Activated B cell treated with CpG ODN at 0.5 μM for 24 hours (primary cell): ENCODE measurements around the gene ADNP. TPM values are rescaled to one million over a fixed set of nuclear protein-coding genes. Genes with fewer than 3 reads are reported as not detected.

ENCODE experiments used
- ATAC-seq: fragments of 200-7000 bp; cut with Tn5 transposase; one replicate; pipeline ENCODE4 v1.10.0; 2021; ENCODE audit warnings: low read depth, mild to moderate bottlenecking, moderate library complexity
- CTCF ChIA-PET: fragments of 350-600 bp; sonication (Branson Sonifier 250); formaldehyde crosslinking; loops from one replicate; lab custom pipeline; 2021; ENCODE audit warnings: antibody characterized with exemption; lab: Charles Lee
- POLR2A ChIA-PET: fragments of 350-600 bp; sonication (Branson Sonifier 250); formaldehyde crosslinking; loops from one replicate; lab custom pipeline; 2021; ENCODE audit warnings: antibody characterized with exemption; lab: Charles Lee
- DNase-seq: peaks from one replicate; pipeline ENCODE4 v3.0.0; 2022
- H3K27ac Mint-ChIP-seq: one replicate; pipeline ENCODE4 v1.8.0; 2020; ENCODE audit warnings: mixed read lengths
- H3K27me3 Mint-ChIP-seq: one replicate; pipeline ENCODE4 v1.8.0; 2021; ENCODE audit warnings: mixed read lengths
- H3K36me3 Mint-ChIP-seq: one replicate; pipeline ENCODE4 v1.8.0; 2021; ENCODE audit warnings: low read depth, mixed read lengths
- H3K4me1 Mint-ChIP-seq: one replicate; pipeline ENCODE4 v1.8.0; 2021; ENCODE audit warnings: mixed read lengths
- H3K4me3 Mint-ChIP-seq: one replicate; pipeline ENCODE4 v1.8.0; 2020; ENCODE audit warnings: mild to moderate bottlenecking, mixed read lengths
- H3K9me3 Mint-ChIP-seq: one replicate; pipeline ENCODE4 v1.8.0; 2020; ENCODE audit warnings: mixed read lengths
- intact Hi-C: fragments of 100-400 bp; cut with micrococcal nuclease; formaldehyde crosslinking; loops from one replicate; pipeline ENCODE4 v1.15.1; 2024
- total RNA-seq: library from RNA; stranded (reverse); gene quantifications from 2 replicates; pipeline ENCODE4 v1.2.3, GENCODE V29; 2022
- TF ChIP-seq, protein P1 (sequence below): fragments of 200-600 bp; IDR thresholded peaks from one replicate; pipeline ENCODE4 v1.8.0; 2022; ENCODE audit warnings: antibody characterized with exemption, mild to moderate bottlenecking

ADNP gene
- total RNA-seq, 1 donor from 2014 or later, result 99.3 TPM

DNA sequence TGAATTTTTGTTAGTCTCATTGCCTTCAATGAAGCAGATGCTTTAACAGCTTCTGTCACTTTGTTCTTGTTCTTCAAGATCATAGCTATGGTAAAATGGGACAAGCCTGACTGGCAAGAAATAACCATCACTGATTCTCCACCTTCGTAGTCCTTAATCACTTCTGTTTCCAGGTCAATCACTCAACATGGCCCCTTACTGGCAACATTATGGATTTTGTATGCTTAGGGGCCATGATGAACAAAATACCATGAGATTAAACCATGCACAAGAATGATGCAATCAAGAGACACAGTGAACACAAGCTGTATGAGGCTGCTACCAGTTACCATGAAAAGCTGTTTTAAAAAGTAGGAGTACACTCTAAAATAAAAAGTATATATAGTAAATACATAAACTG lies 32.8 kb downstream of the ADNP start:
- H3K4me1 Mint-ChIP-seq, result peaks cover 14% of the 10 kb centered on the region
- peaks cover 78% of the 10 kb centered on the region for H3K36me3 Mint-ChIP-seq
- peak overlapping the region; percentile 8 for H3K27ac Mint-ChIP-seq

DNA sequence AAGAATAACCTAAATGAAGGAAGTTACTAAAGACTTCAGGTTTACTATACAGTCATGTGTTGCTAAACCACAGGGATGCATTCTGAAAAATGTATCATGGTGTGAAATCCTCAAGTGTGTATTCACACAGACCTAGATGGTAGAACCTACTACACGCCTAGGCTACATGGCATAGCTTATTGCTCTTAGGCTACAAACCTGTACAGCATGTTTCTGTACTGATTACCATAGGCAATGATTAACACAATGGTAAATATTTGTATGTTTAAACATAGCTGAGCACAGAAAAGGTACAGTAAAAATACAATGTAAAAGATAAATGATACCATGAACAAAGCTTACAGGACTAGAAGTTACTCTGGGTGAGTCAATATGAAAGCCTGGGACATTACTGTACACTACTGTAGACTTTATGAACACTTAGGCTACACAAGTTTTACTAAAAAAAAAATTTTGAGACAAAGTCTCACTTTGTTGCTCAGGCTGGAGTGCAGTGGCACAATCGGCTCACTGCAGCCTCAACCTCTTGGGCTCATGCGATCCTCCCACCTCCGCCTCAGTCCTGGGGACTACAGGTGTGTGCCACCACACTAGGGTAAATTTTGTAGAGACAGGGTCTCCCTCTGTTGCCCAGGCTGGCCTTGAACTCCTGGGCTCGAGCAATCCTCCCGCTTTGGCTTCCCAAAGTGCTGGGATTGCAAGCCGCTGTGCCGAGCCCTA lies 36.0 kb downstream of the ADNP start:
- no peaks in the 10 kb centered on the region for H3K27me3 Mint-ChIP-seq
- no peaks in the 10 kb centered on the region for H3K9me3 Mint-ChIP-seq
- H3K4me1 Mint-ChIP-seq, result peaks cover 16% of the 10 kb centered on the region
- H3K4me3 Mint-ChIP-seq, result no peak overlapping the region
- intact Hi-C loops, result no loop called here
- no peak for DNase-seq
- no peak overlapping the region for H3K27ac Mint-ChIP-seq
- POLR2A ChIA-PET, result interaction anchor here (0.7 to 1.2 kb wide), 4 partner anchors 31 to 101 kb away, joined by 3 to 8 read pairs (median 4); partner anchors contain the start of genes ADNP and BCAS4
- ATAC-seq, result no peak
- CTCF ChIA-PET, result interaction anchor here (0.9 kb wide), 1 partner anchor 77 kb away, joined by 3 read pairs; no protein-coding TSS in a partner anchor
- TF ChIP-seq, protein P1, sequence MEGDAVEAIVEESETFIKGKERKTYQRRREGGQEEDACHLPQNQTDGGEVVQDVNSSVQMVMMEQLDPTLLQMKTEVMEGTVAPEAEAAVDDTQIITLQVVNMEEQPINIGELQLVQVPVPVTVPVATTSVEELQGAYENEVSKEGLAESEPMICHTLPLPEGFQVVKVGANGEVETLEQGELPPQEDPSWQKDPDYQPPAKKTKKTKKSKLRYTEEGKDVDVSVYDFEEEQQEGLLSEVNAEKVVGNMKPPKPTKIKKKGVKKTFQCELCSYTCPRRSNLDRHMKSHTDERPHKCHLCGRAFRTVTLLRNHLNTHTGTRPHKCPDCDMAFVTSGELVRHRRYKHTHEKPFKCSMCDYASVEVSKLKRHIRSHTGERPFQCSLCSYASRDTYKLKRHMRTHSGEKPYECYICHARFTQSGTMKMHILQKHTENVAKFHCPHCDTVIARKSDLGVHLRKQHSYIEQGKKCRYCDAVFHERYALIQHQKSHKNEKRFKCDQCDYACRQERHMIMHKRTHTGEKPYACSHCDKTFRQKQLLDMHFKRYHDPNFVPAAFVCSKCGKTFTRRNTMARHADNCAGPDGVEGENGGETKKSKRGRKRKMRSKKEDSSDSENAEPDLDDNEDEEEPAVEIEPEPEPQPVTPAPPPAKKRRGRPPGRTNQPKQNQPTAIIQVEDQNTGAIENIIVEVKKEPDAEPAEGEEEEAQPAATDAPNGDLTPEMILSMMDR, result no peak
- peaks cover 80% of the 10 kb centered on the region for H3K36me3 Mint-ChIP-seq

More for the DNA sequence above, 32.8 kb downstream of the ADNP start:
- POLR2A ChIA-PET, result no interaction called here
- no peaks in the 10 kb centered on the region for H3K9me3 Mint-ChIP-seq
- CTCF ChIA-PET, result interaction anchor here (1.0 to 1.4 kb wide), 2 partner anchors 31 to 104 kb away, joined by 3 to 4 read pairs; partner anchors contain the start of gene BCAS4
- no peaks in the 10 kb centered on the region for H3K27me3 Mint-ChIP-seq
- intact Hi-C loops, result no loop called here
- TF ChIP-seq, protein P1, result no peak
- no peak overlapping the region for H3K4me3 Mint-ChIP-seq
- ATAC-seq (no peak), DNase-seq (no peak)

DNA sequence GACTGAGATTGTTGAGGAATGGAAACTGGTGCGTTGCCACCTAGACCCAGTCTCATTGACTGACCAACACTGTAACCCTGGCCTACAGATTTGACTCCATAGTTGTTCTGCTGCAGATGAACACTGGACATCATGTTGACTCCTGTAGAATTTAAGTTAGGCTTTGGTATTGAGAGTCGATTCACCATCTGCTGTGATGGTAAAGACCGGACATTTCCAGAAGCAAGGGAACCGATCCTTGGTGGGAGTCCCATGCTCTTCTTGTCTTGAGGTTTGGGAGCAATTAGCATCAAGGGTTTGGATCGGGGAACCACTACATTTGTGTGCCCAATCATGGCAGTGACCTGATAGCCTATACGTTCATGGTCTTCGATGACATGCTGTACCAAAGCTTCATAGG lies 37.6 kb downstream of the ADNP start:
- peak overlapping the region; percentile 38 for H3K27ac Mint-ChIP-seq
- POLR2A ChIA-PET, result interaction anchor here (2.2 kb wide), 1 partner anchor 99 kb away, joined by 6 read pairs; the partner anchor contains the start of gene BCAS4
- ATAC-seq (no peak), DNase-seq (no peak)
- H3K9me3 Mint-ChIP-seq, result no peaks in the 10 kb centered on the region
- no peaks in the 10 kb centered on the region for H3K27me3 Mint-ChIP-seq
- peaks cover 17% of the 10 kb centered on the region for H3K4me1 Mint-ChIP-seq
- H3K4me3 Mint-ChIP-seq, result no peak overlapping the region
- intact Hi-C loops, result loop anchor here (5.0 kb wide), 1 partner anchor 34 kb away; no protein-coding TSS in a partner anchor
- peaks cover 84% of the 10 kb centered on the region for H3K36me3 Mint-ChIP-seq
- CTCF ChIA-PET, result no interaction called here
- TF ChIP-seq, protein P1, result no peak

DNA sequence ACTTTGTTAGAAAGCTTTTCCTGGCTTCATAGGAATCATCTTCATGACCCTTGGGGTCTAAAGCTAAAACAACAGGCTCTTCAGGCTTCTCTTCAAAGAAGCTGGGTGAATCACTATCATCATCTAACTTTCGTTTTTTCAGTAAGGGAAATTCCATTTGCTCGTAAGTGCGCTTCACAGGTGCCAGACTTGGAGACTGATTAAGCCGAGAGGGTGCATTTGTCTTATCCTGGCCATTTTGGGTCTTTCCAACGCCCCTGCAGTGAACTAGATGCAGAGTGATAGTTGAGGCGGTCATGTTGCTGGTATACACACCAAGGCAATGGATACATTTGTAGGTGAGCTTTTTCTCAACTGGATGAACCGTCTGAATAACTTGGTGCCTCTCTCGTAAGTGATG lies 38.8 kb downstream of the ADNP start:
- Mint-ChIP-seq H3K27ac (peak overlapping the region; percentile 61), H3K9me3 (no peaks in the 10 kb centered on the region), H3K36me3 (peaks cover 83% of the 10 kb centered on the region), H3K4me3 (no peak overlapping the region), H3K4me1 (peaks cover 17% of the 10 kb centered on the region), H3K27me3 (no peaks in the 10 kb centered on the region)
- intact Hi-C loops, result loop anchor here (5.0 kb wide), 1 partner anchor 35 kb away; no protein-coding TSS in a partner anchor
- no peak for DNase-seq
- peak; percentile 52 for ATAC-seq
- ChIA-PET CTCF (interaction anchor here (0.7 to 0.9 kb wide), 2 partner anchors 37 to 98 kb away, joined by 3 to 4 read pairs; partner anchors contain the start of gene BCAS4), POLR2A (interaction anchor here (1.3 to 2.2 kb wide), 2 partner anchors 46 to 98 kb away, joined by 3 to 6 read pairs; partner anchors contain the start of gene BCAS4)
- TF ChIP-seq, protein P1, result no peak

DNA sequence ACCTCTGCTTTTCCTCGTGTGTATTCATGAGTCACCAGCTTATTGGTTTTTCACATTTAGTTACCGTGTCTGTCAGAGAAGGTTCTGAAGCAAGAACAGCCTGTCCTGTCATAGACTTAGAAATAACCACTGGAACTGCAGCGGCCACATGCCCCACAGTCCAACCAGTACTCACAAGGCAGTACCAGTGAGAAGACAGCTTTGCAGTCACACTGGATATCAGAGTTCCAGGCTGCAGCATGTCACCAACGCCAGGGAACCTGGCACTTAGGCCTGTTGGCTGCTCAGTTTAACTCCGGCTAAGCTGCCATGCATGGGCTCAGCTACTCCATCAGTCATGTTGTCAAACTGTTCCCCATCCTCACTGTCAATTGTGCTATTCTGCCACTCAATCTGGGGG lies 40.1 kb downstream of the ADNP start:
- no peak for DNase-seq
- H3K27me3 Mint-ChIP-seq, result no peaks in the 10 kb centered on the region
- no peak for ATAC-seq
- no peak overlapping the region for H3K4me3 Mint-ChIP-seq
- TF ChIP-seq, protein P1, result no peak
- intact Hi-C loops, result loop anchor here (5.0 kb wide), 1 partner anchor 36 kb away; no protein-coding TSS in a partner anchor
- ChIA-PET POLR2A (interaction anchor here (0.6 to 1.4 kb wide), 3 partner anchors 40 to 97 kb away, joined by 3 to 4 read pairs (median 3); partner anchors contain the start of genes ADNP and BCAS4), CTCF (no interaction called here)
- H3K4me1 Mint-ChIP-seq, result peaks cover 17% of the 10 kb centered on the region
- no peaks in the 10 kb centered on the region for H3K9me3 Mint-ChIP-seq
- peaks cover 76% of the 10 kb centered on the region for H3K36me3 Mint-ChIP-seq
- H3K27ac Mint-ChIP-seq, result no peak overlapping the region
